GM18519 (cell line): ENCODE results near the gene HNMT.

Experiments
- ATAC-seq: cut with Tn5 transposase; IDR thresholded peaks from one replicate; pipeline ENCODE4 v1.9.1; 2021; ENCODE audit warnings: mild to moderate bottlenecking, moderate library complexity; ENCODE audit not compliant: unreplicated experiment, low FRiP score

The HNMT gene

GRCh38 chr2:137945229-137945628 lies 19.0 kb upstream of the HNMT start:
- no peak for ATAC-seq

GRCh38 chr2:137946227-137946626 lies 18.0 kb upstream of the HNMT start:
- no peak for ATAC-seq

GRCh38 chr2:137947032-137947727 lies 17.1 kb upstream of the HNMT start:
- no peak for ATAC-seq

- no peak for ATAC-seq
These were observed 16.4 kb upstream of the HNMT start for GRCh38 chr2:137947728-137948336.

GRCh38 chr2:137948894-137949293 lies 15.4 kb upstream of the HNMT start:
- no peak for ATAC-seq

- ATAC-seq, result no peak
These were observed 14.0 kb upstream of the HNMT start for GRCh38 chr2:137950238-137950637.

GRCh38 chr2:137951586-137951985 lies 12.7 kb upstream of the HNMT start:
- no peak for ATAC-seq

- no peak for ATAC-seq
These were observed 11.6 kb upstream of the HNMT start for GRCh38 chr2:137952586-137953129.

GRCh38 chr2:137955536-137955935 lies 8.7 kb upstream of the HNMT start:
- no peak for ATAC-seq

GRCh38 chr2:137957033-137957432 lies 7.2 kb upstream of the HNMT start:
- no peak for ATAC-seq

- no peak for ATAC-seq
These were observed 5.1 kb upstream of the HNMT start for GRCh38 chr2:137959166-137959565.

GRCh38 chr2:137960223-137960622 lies 4.0 kb upstream of the HNMT start:
- ATAC-seq, result no peak

GRCh38 chr2:137961602-137962001 lies 2.7 kb upstream of the HNMT start:
- ATAC-seq, result no peak

GRCh38 chr2:137963535-137964065 lies 673 bp upstream of the HNMT start:
- no peak for ATAC-seq

- no peak for ATAC-seq
These were observed 686 bp downstream of the HNMT start for GRCh38 chr2:137964859-137965459.

- ATAC-seq, result no peak
These were observed 1.8 kb downstream of the HNMT start for GRCh38 chr2:137966043-137966442.

- no peak for ATAC-seq
These were observed 2.8 kb downstream of the HNMT start for GRCh38 chr2:137967042-137967441.

GRCh38 chr2:137968477-137969417 lies 4.5 kb downstream of the HNMT start:
- ATAC-seq, result no peak

- no peak for ATAC-seq
These were observed 5.1 kb downstream of the HNMT start for GRCh38 chr2:137969418-137969765.

- ATAC-seq, result no peak
These were observed 5.6 kb downstream of the HNMT start for GRCh38 chr2:137969876-137970275.
